Hypothalamus (tissue), 51 donors: Measurements from ENCODE around the gene LRRC3C.
A peak's percentile ranks its signal among the peaks of the same experiment; 100 is the strongest.
"Not testable (repeated sequence)": the region's sequence is repeated elsewhere in the genome, so short reads cannot be mapped to it uniquely, and the experiment has no call there.

Source experiments
- DNase-seq, 51 donors: peaks; one replicate each; lab custom pipeline; 2025; lab: John Stamatoyannopoulos, UW

The LRRC3C gene

GRCh38 chr17:39946551-39947330 lies 19.2 kb downstream of the LRRC3C start:
- DNase-seq: no peak

DNA sequence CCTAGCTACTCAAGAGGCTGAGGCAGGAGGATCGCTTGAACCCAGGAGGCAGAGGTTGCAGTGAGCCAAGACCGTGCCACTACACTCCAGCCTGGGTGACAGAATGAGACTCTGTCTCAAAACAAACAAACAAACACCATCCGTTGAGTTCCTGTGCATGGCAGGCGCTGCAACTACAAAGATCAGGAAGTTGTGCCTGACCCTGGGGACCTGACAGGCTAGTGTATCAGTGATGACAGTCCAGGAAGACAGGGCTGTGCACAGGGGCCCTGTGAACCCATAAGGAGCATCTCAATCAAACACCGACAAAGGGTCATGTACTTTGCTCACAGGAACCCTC lies 20.9 kb downstream of the LRRC3C start:
- not testable (repeated sequence) for DNase-seq

DNA sequence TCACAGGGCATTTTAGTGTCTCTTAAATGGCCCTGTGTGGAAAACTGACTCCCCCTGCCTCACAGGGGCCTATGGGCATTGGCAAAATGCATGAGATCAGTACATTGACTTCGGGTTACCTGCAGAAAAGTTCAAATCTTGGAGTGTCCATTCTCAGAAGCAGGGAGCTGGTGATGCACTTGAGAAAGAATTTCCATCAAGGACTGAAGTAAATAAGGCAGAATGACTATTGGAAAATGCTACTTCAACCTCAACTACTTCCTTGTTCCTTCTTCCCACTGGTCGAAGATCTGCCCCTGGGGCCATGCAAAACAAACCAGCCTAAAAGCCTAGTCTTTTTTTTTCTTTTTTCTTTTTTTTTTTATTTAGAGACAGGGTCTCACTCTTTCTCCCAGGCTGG lies 21.5 kb downstream of the LRRC3C start:
- no peak for DNase-seq

- no peak for DNase-seq
Observed at GRCh38 chr17:39950871-39951348, 23.4 kb downstream of the LRRC3C start.

GRCh38 chr17:39951924-39952679 lies 24.6 kb downstream of the LRRC3C start:
- DNase-seq: peak in 2 of 51 donors; percentile 8 to 28

DNA sequence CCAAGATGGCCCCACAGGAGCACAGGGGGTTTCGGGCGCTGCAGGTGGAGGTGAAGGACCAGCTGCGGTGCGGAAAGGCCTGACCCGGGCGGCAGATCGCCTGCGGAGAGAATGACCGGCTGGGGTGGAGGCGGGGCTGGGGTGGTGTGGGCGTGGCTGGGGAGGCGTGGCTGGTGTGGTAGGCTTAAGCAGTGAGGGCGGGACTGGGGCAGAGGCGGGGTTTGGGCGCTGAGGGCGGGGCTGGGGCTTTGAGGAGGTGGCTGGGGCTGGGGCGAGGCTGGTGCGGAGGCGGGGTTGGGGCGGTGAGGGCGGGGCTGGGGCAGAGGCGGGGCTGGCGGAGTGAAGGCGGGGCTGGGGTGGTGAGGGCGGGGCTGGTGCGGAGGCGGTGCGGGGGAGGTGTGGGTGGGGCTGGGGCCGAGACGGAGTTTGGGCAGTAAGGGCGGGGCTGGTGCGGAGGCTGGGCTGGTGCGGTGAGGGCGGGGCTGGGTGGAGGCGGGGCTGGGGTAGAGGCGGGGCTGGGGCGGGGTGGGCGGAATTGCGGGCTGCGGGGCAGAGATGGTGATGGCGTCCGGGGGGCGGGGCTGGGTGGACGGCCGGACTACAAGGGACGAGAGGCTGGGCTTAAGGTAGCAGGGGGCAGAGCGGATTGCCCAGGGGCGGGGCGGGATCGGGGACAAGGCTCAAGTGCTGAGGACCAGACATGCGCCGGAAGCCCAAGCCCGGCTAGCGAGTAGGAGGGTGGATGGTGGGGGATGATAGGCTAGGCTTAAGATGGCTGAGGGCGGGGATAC lies 25.3 kb downstream of the LRRC3C start:
- peak; percentile 59 to 100 (median 98) for DNase-seq

GRCh38 chr17:39953471-39953888 lies 25.9 kb downstream of the LRRC3C start:
- no peak for DNase-seq

DNA sequence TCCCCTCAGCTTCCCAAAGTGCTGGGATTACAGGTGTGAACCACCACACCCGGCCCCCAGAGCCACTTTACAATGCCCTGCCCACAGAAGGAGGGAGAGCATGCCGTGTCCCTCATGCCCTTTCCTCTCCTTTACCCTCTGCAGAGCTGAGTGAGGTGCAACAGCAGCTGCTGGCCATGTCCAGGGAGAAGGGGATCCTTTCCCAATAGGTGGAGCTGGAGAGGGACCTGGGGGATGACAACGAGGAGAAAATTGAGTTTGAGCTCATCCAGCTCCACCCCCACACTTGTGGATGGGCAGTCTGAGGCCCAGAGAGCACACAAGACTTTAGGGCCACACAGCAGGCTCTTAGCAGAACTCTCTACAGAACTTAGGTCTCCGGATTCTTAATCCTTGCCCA lies 27.3 kb downstream of the LRRC3C start:
- no peak for DNase-seq

GRCh38 chr17:39955726-39956225 lies 28.2 kb downstream of the LRRC3C start:
- DNase-seq: no peak

GRCh38 chr17:39960524-39961041 lies 33.1 kb downstream of the LRRC3C start:
- no peak for DNase-seq

DNA sequence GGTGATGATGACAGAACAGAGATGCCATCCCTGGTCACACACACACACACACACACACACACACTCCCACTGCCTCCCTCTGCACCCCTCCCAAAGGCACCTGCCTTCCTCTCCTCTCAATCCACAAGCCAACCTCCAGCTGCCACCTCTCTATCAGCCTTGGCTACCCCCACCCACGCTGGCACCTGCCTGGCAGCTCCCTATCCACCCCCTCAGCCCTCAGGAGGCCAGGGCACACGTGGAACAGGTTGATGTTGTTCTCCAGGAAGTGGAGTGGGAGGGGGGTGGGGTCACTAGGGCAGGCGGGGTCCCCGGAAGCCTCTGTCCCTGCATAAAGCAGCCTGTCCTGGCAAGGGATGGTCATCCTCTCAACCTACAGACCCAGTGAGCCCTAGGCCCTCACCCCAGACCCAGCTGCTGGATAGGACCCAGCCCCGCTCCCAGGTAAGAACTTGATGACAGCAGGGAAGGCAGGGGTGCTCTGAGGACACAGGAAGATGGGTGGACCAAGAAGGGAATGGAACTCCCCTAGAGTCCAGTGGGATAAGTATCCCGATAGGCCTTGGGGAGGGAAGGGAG lies 35.2 kb downstream of the LRRC3C start, which contains the start of gene GSDMA:
TSS of gene GSDMA (plus strand) at position 363 of the 579 bp plus-strand sequence. CDS start 2,684 bp downstream, outside the sequence.
- DNase-seq: no peak

DNA sequence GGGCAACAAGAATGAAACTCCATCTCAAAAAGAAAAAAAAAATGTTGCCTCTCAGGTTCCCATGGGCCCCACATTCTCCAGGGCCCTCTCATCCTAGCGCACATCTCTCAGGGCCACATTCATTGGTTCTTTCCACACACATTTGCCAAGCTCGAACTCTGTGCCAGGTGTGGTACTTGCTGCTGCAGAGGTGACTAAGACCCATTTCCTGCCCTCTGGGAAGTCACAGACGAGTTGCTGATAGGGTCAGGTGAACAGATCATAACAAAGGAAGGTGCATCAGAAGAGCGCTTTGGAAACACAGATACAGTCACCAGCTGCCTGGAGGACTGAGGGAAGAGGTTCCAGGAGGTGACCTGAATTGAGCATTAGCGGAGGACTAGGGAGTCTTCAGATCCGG lies 36.3 kb downstream of the LRRC3C start:
- no peak for DNase-seq

- no peak for DNase-seq
Observed at GRCh38 chr17:39965017-39965699, 37.6 kb downstream of the LRRC3C start.

GRCh38 chr17:39966771-39967170 lies 39.2 kb downstream of the LRRC3C start:
- DNase-seq: no peak

- DNase-seq: no peak
Observed at GRCh38 chr17:39968761-39969160, 41.2 kb downstream of the LRRC3C start.

DNA sequence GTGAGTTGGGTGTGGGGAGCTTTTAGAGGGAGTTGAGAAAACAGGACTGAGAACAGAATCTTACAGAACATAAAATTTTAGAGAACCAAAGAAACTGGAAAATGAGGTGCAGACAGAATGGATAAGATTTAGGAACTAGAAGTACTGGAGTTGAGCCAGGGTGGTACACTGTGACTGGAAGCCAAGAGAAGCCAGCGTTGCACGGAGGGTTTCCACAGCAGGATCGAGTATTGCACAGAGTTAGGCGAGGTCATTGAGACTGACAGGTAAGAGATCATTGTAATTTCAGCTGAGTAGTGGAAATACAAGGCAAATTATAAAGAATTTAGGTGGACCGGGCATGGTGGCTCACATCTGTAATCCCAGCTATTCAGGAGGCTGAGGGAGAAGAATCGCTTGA lies 41.8 kb downstream of the LRRC3C start:
- no peak for DNase-seq

- DNase-seq: no peak
Observed at GRCh38 chr17:39970157-39970692, 42.7 kb downstream of the LRRC3C start.

DNA sequence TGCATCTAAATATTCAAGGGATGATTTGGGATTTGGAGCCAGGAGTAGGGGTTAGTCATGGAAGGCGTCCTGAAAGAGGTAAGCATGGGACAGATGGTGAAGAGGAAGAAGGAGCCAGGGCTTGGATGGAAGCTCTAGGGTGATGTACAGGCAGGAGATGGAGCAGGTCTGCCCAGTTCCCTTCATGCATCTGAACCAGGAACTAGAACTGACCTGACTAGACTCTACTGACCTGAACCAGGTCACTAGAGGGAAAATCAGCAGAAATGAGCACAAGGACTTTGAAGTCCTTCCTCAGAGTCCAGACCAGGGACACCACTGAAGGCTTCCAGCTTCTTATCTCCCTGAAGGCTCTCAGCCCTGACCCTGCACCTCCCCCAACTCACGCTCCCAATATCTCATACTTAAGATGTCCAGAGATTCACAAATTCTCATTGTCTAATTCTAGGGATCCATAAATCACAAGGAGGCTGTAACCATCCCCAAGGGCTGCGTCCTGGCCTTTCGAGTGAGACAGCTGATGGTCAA lies 43.6 kb downstream of the LRRC3C start:
- no peak for DNase-seq

- no peak for DNase-seq
Observed at GRCh38 chr17:39972271-39972670, 44.7 kb downstream of the LRRC3C start.
